ENCODE results near the gene LOXL4.

The LOXL4 gene

DNA sequence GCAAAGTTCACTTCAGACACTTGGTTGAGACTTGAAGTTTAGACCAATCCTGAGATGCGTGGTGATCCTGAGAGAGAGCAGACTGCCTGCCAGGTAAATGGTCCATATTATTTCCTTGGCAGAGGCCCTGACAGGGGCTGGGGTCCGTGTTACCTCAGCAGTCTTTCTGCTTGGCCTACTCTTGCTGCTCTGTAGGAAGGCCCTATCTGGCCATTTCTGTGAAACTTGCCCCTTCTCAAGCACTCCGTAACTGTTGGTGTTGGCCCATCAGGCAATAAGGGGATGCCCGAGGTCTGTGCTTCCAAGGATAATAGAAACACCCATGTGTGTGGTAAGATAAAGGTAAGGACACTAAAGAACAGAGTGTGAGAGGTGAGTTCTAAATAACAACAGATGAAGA, 20.0 kb downstream of the LOXL4 start:
- Histone ChIP-seq H3K36me3 (ENCODE audit: control insufficient read depth in 1 of 2, insufficient read depth in 2 of 2, low read length in 2 of 2) (peaks cover 10 to 39% of the 10 kb centered on the region in 2 experiments), H3K27ac (ENCODE audit: low read depth, low read length) (no peak overlapping the region), H2BK120ac (ENCODE audit: insufficient read depth, low read length, poor library complexity) (no peak overlapping the region), H2AK5ac (ENCODE audit: low read length) (no peak overlapping the region), H3K4me1 (ENCODE audit: control insufficient read depth in 1 of 2, insufficient read depth in 2 of 2, low read length in 2 of 2) (peaks cover 6 to 12% of the 10 kb centered on the region in 2 experiments), H3K9ac (ENCODE audit: low read length) (no peak overlapping the region), H3K14ac (ENCODE audit: low read length) (no peak overlapping the region), H3K4ac (ENCODE audit: low read depth, low read length) (no peak overlapping the region), H3K79me1 (ENCODE audit: low read length) (no peaks in the 10 kb centered on the region), H2BK5ac (ENCODE audit: low read depth, low read length, poor library complexity) (no peak overlapping the region), H2BK12ac (ENCODE audit: low read length) (no peak overlapping the region), H4K12ac (ENCODE audit: low read depth, low read length) (no peak overlapping the region), H3K4me2 (ENCODE audit: low read length) (no peak overlapping the region), H3K9me3 (ENCODE audit: insufficient read depth, low read depth, low read length) (peaks cover 2% of the 10 kb centered on the region), H3K4me3 (ENCODE audit: low read depth, low read length) (no peak overlapping the region), H3K18ac (ENCODE audit: low read length) (no peak overlapping the region), H3K79me2 (ENCODE audit: control insufficient read depth, insufficient read depth, low read length, poor library complexity) (no peaks in the 10 kb centered on the region), H2AFZ (ENCODE audit: insufficient read depth, low read length, poor library complexity) (no peak overlapping the region), H4K91ac (ENCODE audit: low read depth, low read length) (no peak overlapping the region), H4K8ac (ENCODE audit: low read depth, low read length) (no peak overlapping the region), H3K23ac (ENCODE audit: low read length) (no peak overlapping the region), H3K27me3 (ENCODE audit: insufficient read depth, low read length) (no peaks in the 10 kb centered on the region)
- DNase-seq, result no peak
- WGBS (ENCODE audit: extremely low coverage, insufficient coverage, insufficient read length), result no CpG with 5 or more reads among the region's 4 CpGs

- no peaks in the 10 kb centered on the region for H3K27me3 ChIP-seq (ENCODE audit: insufficient read depth, low read length)
- H3K4me2 ChIP-seq (ENCODE audit: low read length), result no peak overlapping the region
- H2BK120ac ChIP-seq (ENCODE audit: insufficient read depth, low read length, poor library complexity), result no peak overlapping the region
- H3K18ac ChIP-seq (ENCODE audit: low read length), result no peak overlapping the region
- H3K23ac ChIP-seq (ENCODE audit: low read length), result peak overlapping the region; percentile 68
- WGBS (ENCODE audit: extremely low coverage, insufficient coverage, insufficient read length), result no CpG with 5 or more reads among the region's 6 CpGs
- no peak overlapping the region for H3K4me3 ChIP-seq (ENCODE audit: low read depth, low read length)
- H2BK12ac ChIP-seq (ENCODE audit: low read length), result no peak overlapping the region
- H2AK5ac ChIP-seq (ENCODE audit: low read length), result no peak overlapping the region
- H3K14ac ChIP-seq (ENCODE audit: low read length), result no peak overlapping the region
- H4K91ac ChIP-seq (ENCODE audit: low read depth, low read length), result no peak overlapping the region
- H3K27ac ChIP-seq (ENCODE audit: low read depth, low read length), result no peak overlapping the region
- H3K4ac ChIP-seq (ENCODE audit: low read depth, low read length), result no peak overlapping the region
- peaks cover 2% of the 10 kb centered on the region for H3K9me3 ChIP-seq (ENCODE audit: insufficient read depth, low read depth, low read length)
- no peaks in the 10 kb centered on the region for H3K79me2 ChIP-seq (ENCODE audit: control insufficient read depth, insufficient read depth, low read length, poor library complexity)
- H2BK5ac ChIP-seq (ENCODE audit: low read depth, low read length, poor library complexity), result no peak overlapping the region
- H3K36me3 ChIP-seq (ENCODE audit: control insufficient read depth in 1 of 2, insufficient read depth in 2 of 2, low read length in 2 of 2), result peaks cover 10 to 39% of the 10 kb centered on the region in 2 experiments
- H3K4me1 ChIP-seq (ENCODE audit: control insufficient read depth in 1 of 2, insufficient read depth in 2 of 2, low read length in 2 of 2), result peaks cover 2 to 7% of the 10 kb centered on the region in 2 experiments
- no peak for DNase-seq
- no peaks in the 10 kb centered on the region for H3K79me1 ChIP-seq (ENCODE audit: low read length)
- no peak overlapping the region for H3K9ac ChIP-seq (ENCODE audit: low read length)
- H2AFZ ChIP-seq (ENCODE audit: insufficient read depth, low read length, poor library complexity), result no peak overlapping the region
- no peak overlapping the region for H4K12ac ChIP-seq (ENCODE audit: low read depth, low read length)
- no peak overlapping the region for H4K8ac ChIP-seq (ENCODE audit: low read depth, low read length)
These were observed 20.8 kb downstream of the LOXL4 start for GRCh38 chr10:98246911-98247805.

DNA sequence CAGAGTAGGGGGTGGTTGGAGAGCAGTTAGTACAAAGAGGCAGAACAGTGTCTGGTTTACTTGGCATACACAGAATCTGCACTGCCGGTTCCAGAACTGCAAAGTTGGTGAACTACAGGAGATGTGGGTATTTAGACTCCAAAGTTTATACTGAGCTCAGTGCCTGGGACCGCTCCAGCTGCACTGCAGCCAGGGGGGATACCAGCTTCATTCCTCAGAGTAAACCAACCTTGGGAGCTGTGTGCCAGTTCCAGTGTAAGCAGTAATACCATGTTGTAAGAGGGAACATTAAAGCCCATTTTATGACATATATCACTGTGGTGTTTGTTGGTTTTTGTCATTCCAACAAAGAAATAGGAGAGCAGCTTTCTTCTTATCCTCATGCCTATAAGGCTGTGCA, 23.4 kb downstream of the LOXL4 start:
- H3K9ac ChIP-seq (ENCODE audit: low read length), result no peak overlapping the region
- H4K12ac ChIP-seq (ENCODE audit: low read depth, low read length), result no peak overlapping the region
- no CpG with 5 or more reads among the region's 2 CpGs for WGBS (ENCODE audit: extremely low coverage, insufficient coverage, insufficient read length)
- H3K14ac ChIP-seq (ENCODE audit: low read length), result no peak overlapping the region
- H3K23ac ChIP-seq (ENCODE audit: low read length), result no peak overlapping the region
- no peak overlapping the region for H2AFZ ChIP-seq (ENCODE audit: insufficient read depth, low read length, poor library complexity)
- H3K4me3 ChIP-seq (ENCODE audit: low read depth, low read length), result no peak overlapping the region
- no peak overlapping the region for H2BK5ac ChIP-seq (ENCODE audit: low read depth, low read length, poor library complexity)
- H4K91ac ChIP-seq (ENCODE audit: low read depth, low read length), result no peak overlapping the region
- H3K4ac ChIP-seq (ENCODE audit: low read depth, low read length), result no peak overlapping the region
- H3K36me3 ChIP-seq (ENCODE audit: control insufficient read depth in 1 of 2, insufficient read depth in 2 of 2, low read length in 2 of 2), result peaks cover 12 to 37% of the 10 kb centered on the region in 2 experiments
- DNase-seq, result no peak
- H3K79me2 ChIP-seq (ENCODE audit: control insufficient read depth, insufficient read depth, low read length, poor library complexity), result no peaks in the 10 kb centered on the region
- H2AK5ac ChIP-seq (ENCODE audit: low read length), result no peak overlapping the region
- H3K9me3 ChIP-seq (ENCODE audit: insufficient read depth, low read depth, low read length), result peaks cover 2% of the 10 kb centered on the region
- H3K18ac ChIP-seq (ENCODE audit: low read length), result no peak overlapping the region
- H3K79me1 ChIP-seq (ENCODE audit: low read length), result no peaks in the 10 kb centered on the region
- H2BK12ac ChIP-seq (ENCODE audit: low read length), result no peak overlapping the region
- no peak overlapping the region for H4K8ac ChIP-seq (ENCODE audit: low read depth, low read length)
- no peaks in the 10 kb centered on the region for H3K27me3 ChIP-seq (ENCODE audit: insufficient read depth, low read length)
- no peak overlapping the region for H3K4me2 ChIP-seq (ENCODE audit: low read length)
- H2BK120ac ChIP-seq (ENCODE audit: insufficient read depth, low read length, poor library complexity), result no peak overlapping the region
- no peaks in the 10 kb centered on the region for H3K4me1 ChIP-seq (ENCODE audit: control insufficient read depth in 1 of 2, insufficient read depth in 2 of 2, low read length in 2 of 2)
- no peak overlapping the region for H3K27ac ChIP-seq (ENCODE audit: low read depth, low read length)

DNA sequence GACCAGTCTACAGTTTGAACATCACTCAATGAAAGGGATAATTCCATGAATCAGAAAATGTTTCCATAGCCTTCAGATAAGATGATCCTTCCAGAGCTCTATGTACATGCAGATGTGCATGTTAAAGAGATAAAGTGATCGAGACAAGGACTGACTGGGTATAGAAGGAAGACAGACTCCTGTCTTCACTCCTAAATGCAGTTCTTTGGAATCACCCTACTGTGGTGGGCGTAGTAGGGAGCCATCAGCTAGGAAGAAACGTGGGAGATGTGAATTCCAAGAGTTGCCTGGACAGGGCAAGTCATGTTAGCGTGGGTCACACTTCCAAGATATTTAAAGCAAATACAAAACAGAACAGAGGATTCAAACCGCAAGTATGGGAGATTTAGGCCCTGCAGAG, 23.9 kb downstream of the LOXL4 start:
- H2BK5ac ChIP-seq (ENCODE audit: low read depth, low read length, poor library complexity), result no peak overlapping the region

More for the DNA sequence above, 23.9 kb downstream of the LOXL4 start:
- H2AFZ ChIP-seq (ENCODE audit: insufficient read depth, low read length, poor library complexity), result no peak overlapping the region
- H3K18ac ChIP-seq (ENCODE audit: low read length), result no peak overlapping the region
- no peaks in the 10 kb centered on the region for H3K4me1 ChIP-seq (ENCODE audit: control insufficient read depth in 1 of 2, insufficient read depth in 2 of 2, low read length in 2 of 2)
- no peak overlapping the region for H3K4me2 ChIP-seq (ENCODE audit: low read length)
- H3K79me2 ChIP-seq (ENCODE audit: control insufficient read depth, insufficient read depth, low read length, poor library complexity), result no peaks in the 10 kb centered on the region
- peaks cover 12 to 34% of the 10 kb centered on the region in 2 experiments for H3K36me3 ChIP-seq (ENCODE audit: control insufficient read depth in 1 of 2, insufficient read depth in 2 of 2, low read length in 2 of 2)
- WGBS (ENCODE audit: extremely low coverage, insufficient coverage, insufficient read length), result no CpG with 5 or more reads among the region's 5 CpGs
- H2BK12ac ChIP-seq (ENCODE audit: low read length), result no peak overlapping the region
- no peak overlapping the region for H3K4me3 ChIP-seq (ENCODE audit: low read depth, low read length)
- no peak overlapping the region for H4K91ac ChIP-seq (ENCODE audit: low read depth, low read length)
- H3K14ac ChIP-seq (ENCODE audit: low read length), result no peak overlapping the region
- peaks cover 2% of the 10 kb centered on the region for H3K9me3 ChIP-seq (ENCODE audit: insufficient read depth, low read depth, low read length)
- H4K8ac ChIP-seq (ENCODE audit: low read depth, low read length), result no peak overlapping the region
- no peaks in the 10 kb centered on the region for H3K79me1 ChIP-seq (ENCODE audit: low read length)
- H4K12ac ChIP-seq (ENCODE audit: low read depth, low read length), result no peak overlapping the region
- H3K4ac ChIP-seq (ENCODE audit: low read depth, low read length), result no peak overlapping the region
- H3K9ac ChIP-seq (ENCODE audit: low read length), result no peak overlapping the region
- no peak overlapping the region for H2BK120ac ChIP-seq (ENCODE audit: insufficient read depth, low read length, poor library complexity)
- H3K27me3 ChIP-seq (ENCODE audit: insufficient read depth, low read length), result no peaks in the 10 kb centered on the region
- no peak overlapping the region for H2AK5ac ChIP-seq (ENCODE audit: low read length)
- no peak overlapping the region for H3K23ac ChIP-seq (ENCODE audit: low read length)
- H3K27ac ChIP-seq (ENCODE audit: low read depth, low read length), result no peak overlapping the region
- DNase-seq, result no peak
